Measurements from ENCODE around the gene CCDC18. TPM values are rescaled to one million over a fixed set of nuclear protein-coding genes. Genes with fewer than 3 reads are reported as not detected.

CCDC18 gene
- total and polyA plus RNA-seq, 2 donors from 2014 or later: 1.2 to 3.9 TPM

DNA sequence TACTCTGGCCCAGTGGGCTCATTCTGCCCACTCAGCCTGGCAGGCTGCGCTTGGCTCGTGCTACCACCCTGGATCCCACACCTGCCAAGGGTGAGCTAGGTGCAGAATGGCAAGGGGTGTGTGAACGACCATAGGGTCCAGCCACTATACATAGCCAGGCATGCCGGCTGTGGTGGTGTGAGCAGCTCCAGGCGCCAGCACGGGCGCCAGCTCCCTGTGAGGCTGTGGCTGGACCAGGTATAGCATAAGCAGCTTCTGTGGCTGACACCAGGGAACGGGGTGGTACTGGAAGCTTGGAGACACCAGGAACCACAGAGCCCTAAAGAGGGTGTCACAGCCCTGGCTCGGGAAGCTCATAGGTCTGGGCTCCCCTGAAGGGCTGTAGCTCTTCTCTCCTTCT, 18.6 kb downstream of the CCDC18 start:
- H3K9me3 ChIP-seq (ENCODE audit: control insufficient read depth in 2 of 3, insufficient read depth in 1 of 3, low read length in 3 of 3): no peaks in the 10 kb centered on the region
- no peaks in the 10 kb centered on the region for H3K36me3 ChIP-seq (ENCODE audit: control insufficient read depth in 2 of 3, insufficient read depth in 3 of 3, low read length in 3 of 3)
- FAIRE-seq: no peak
- H3K4me3 ChIP-seq (ENCODE audit: low read length in 3 of 3): no peak overlapping the region
- H3K27me3 ChIP-seq (ENCODE audit: control insufficient read depth, insufficient read depth, low read length): no peaks in the 10 kb centered on the region
- H3K4me1 ChIP-seq (ENCODE audit: control insufficient read depth in 2 of 3, insufficient read depth in 2 of 3, low read depth in 1 of 3, low read length in 3 of 3): no peaks in the 10 kb centered on the region
- no peak for DNase-seq
- H3K9ac ChIP-seq (ENCODE audit: low read length in 3 of 3): no peak overlapping the region
- H3K27ac ChIP-seq (ENCODE audit: low read depth in 2 of 2, low read length in 2 of 2): no peak overlapping the region
- TF ChIP-seq, protein P1, sequence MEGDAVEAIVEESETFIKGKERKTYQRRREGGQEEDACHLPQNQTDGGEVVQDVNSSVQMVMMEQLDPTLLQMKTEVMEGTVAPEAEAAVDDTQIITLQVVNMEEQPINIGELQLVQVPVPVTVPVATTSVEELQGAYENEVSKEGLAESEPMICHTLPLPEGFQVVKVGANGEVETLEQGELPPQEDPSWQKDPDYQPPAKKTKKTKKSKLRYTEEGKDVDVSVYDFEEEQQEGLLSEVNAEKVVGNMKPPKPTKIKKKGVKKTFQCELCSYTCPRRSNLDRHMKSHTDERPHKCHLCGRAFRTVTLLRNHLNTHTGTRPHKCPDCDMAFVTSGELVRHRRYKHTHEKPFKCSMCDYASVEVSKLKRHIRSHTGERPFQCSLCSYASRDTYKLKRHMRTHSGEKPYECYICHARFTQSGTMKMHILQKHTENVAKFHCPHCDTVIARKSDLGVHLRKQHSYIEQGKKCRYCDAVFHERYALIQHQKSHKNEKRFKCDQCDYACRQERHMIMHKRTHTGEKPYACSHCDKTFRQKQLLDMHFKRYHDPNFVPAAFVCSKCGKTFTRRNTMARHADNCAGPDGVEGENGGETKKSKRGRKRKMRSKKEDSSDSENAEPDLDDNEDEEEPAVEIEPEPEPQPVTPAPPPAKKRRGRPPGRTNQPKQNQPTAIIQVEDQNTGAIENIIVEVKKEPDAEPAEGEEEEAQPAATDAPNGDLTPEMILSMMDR (IDR thresholded peaks at IDR 0.05; ENCODE audit: borderline replicate concordance, extremely low read depth, insufficient read depth): no peak
- intact Hi-C loops (cut with DNase I): no loop called here

DNA sequence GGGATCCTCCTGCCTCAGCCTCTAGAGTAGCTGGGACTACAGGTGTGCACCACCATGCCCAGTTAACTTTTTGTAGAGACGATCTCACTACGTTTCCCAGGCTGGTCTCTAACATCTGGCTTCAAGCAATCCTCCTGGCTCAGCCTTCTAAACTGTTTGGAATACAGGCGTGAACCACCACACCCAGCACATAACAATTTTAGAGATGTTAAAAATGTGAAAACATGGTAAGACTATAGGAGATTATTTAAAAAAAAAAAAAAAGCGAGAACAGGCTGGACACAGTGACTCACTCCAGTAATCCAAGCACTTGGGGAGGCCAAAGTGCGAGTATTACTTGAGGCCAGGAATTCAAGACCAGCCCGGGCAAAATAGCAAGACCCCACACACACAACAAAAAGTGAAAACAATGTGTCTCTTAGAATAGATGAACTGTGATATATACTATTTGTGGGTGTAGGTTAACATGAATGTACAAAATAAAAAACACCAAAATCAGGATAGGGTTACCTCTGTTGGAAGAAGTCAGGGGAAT, 19.6 kb downstream of the CCDC18 start:
- TF ChIP-seq, protein P1 (IDR thresholded peaks at IDR 0.05; ENCODE audit: borderline replicate concordance, extremely low read depth, insufficient read depth): no peak
- DNase-seq (no peak), FAIRE-seq (no peak)
- no peak overlapping the region for H3K9ac ChIP-seq (ENCODE audit: low read length in 3 of 3)
- H3K36me3 ChIP-seq (ENCODE audit: control insufficient read depth in 2 of 3, insufficient read depth in 3 of 3, low read length in 3 of 3): no peaks in the 10 kb centered on the region
- no peaks in the 10 kb centered on the region for H3K27me3 ChIP-seq (ENCODE audit: control insufficient read depth, insufficient read depth, low read length)
- intact Hi-C loops (cut with DNase I): no loop called here
- no peak overlapping the region for H3K27ac ChIP-seq (ENCODE audit: low read depth in 2 of 2, low read length in 2 of 2)
- H3K4me1 ChIP-seq (ENCODE audit: control insufficient read depth in 2 of 3, insufficient read depth in 2 of 3, low read depth in 1 of 3, low read length in 3 of 3): no peaks in the 10 kb centered on the region
- H3K4me3 ChIP-seq (ENCODE audit: low read length in 3 of 3): no peak overlapping the region
- no peaks in the 10 kb centered on the region for H3K9me3 ChIP-seq (ENCODE audit: control insufficient read depth in 2 of 3, insufficient read depth in 1 of 3, low read length in 3 of 3)

DNA sequence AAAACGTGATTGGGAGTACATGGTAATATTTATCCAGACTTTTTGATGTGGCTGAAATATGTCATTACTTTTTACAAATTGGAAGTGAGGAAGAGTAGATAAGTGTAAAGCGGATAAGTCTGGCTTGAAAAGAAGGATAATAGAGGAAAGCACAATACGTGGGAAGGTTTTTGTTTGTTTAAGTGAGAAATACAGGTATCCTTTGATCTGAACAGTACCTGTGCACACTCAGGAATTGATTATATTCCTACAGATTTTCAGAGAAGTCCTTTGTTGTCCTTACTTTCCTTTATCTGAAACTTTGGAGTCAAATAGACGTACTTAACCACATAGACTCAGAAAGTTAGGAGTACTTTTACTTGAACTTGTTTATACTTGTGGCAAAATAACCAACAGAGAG, 20.2 kb downstream of the CCDC18 start:
- H3K9me3 ChIP-seq (ENCODE audit: control insufficient read depth in 2 of 3, insufficient read depth in 1 of 3, low read length in 3 of 3): no peaks in the 10 kb centered on the region
- FAIRE-seq (no peak), DNase-seq (no peak)
- no peak overlapping the region for H3K9ac ChIP-seq (ENCODE audit: low read length in 3 of 3)
- intact Hi-C loops (cut with DNase I): no loop called here
- H3K27me3 ChIP-seq (ENCODE audit: control insufficient read depth, insufficient read depth, low read length): no peaks in the 10 kb centered on the region
- TF ChIP-seq, protein P1 (IDR thresholded peaks at IDR 0.05; ENCODE audit: borderline replicate concordance, extremely low read depth, insufficient read depth): no peak
- H3K4me3 ChIP-seq (ENCODE audit: low read length in 3 of 3): no peak overlapping the region
- H3K27ac ChIP-seq (ENCODE audit: low read depth in 2 of 2, low read length in 2 of 2): no peak overlapping the region
- H3K4me1 ChIP-seq (ENCODE audit: control insufficient read depth in 2 of 3, insufficient read depth in 2 of 3, low read depth in 1 of 3, low read length in 3 of 3): no peaks in the 10 kb centered on the region
- H3K36me3 ChIP-seq (ENCODE audit: control insufficient read depth in 2 of 3, insufficient read depth in 3 of 3, low read length in 3 of 3): no peaks in the 10 kb centered on the region
